GM23248 (cell line): ENCODE results near the gene ILF3.

Experiments used
- EZH2 ChIP-seq: fragments of 200-600 bp; sonication (generic); IDR thresholded peaks from 2 replicates; pipeline ENCODE4 v1.6.1; 2018; ENCODE audit warnings: antibody characterized with exemption, mild to moderate bottlenecking; ENCODE audit not compliant: insufficient read depth, poor library complexity, severe bottlenecking
- EZH2phosphoT487 ChIP-seq: fragments of 200-600 bp; sonication (generic); IDR thresholded peaks from 2 replicates; pipeline ENCODE4 v1.6.1; 2018; ENCODE audit warnings: antibody characterized with exemption, moderate library complexity, mild to moderate bottlenecking, low read depth; ENCODE audit not compliant: insufficient read depth

DNA sequence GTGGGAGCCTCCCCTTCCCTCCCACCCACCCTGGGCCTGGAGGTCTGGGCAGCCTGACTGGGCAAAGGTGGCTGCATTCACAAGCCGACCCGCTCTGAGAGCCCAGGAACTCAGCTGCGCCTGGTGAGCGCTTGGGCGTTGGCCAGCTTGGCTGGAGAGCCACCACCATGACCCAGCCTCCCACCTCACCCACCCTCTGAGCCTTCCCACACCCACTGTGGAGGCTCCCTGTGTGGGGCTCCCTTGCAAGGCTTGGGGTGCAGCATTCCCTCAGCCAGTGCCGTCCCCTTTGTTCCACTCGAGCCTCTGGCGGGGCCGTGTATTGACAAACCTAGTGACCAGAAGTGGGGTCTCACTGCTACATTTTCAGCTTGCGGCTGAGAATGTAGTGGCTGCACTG lies 32.0 kb downstream of the ILF3 start:
- no peak for TF ChIP-seq EZH2
- no peak for TF ChIP-seq EZH2phosphoT487
